ENCODE results near the gene KAT2A. TPM values are rescaled to one million over a fixed set of nuclear protein-coding genes. Genes with fewer than 3 reads are reported as not detected.

KAT2A gene
- polyA plus RNA-seq, 1 donor (not counting 4 experiments of a cell fraction or from before 2014, with no cell fraction given), result 28.2 TPM

GRCh38 chr17:42155614-42156045 is 34.5 kb upstream of the KAT2A start:
- Histone ChIP-seq H3K9me1 (ENCODE audit: control insufficient read depth, extremely low read depth, insufficient read depth, low read length) (no peaks in the 10 kb centered on the region), H3K4me1 (ENCODE audit: control insufficient read depth, extremely low read depth, insufficient read depth, low read length) (peaks cover 17% of the 10 kb centered on the region), H2AFZ (ENCODE audit: control insufficient read depth, low read length) (peak overlapping the region; percentile 63), H3K4me2 (ENCODE audit: control insufficient read depth, extremely low read depth, insufficient read depth, low read depth, low read length) (peak overlapping the region; percentile 58), H3K4me3 (ENCODE audit: control insufficient read depth in 2 of 3, extremely low read depth in 1 of 3, insufficient read depth in 2 of 3, low read depth in 1 of 3, low read length in 3 of 3) (peak overlapping the region; percentile 51 to 81 (median 61)), H3K27ac (ENCODE audit: control insufficient read depth, insufficient read depth, low read length) (no peak overlapping the region), H3K9me3 (ENCODE audit: control insufficient read depth, low read depth, low read length) (no peaks in the 10 kb centered on the region), H3K9ac (ENCODE audit: control insufficient read depth, extremely low read depth, insufficient read depth, low read length) (peak overlapping the region; percentile 58), H3K36me3 (ENCODE audit: control insufficient read depth in 2 of 2, extremely low read depth in 1 of 2, insufficient read depth in 2 of 2, low read length in 2 of 2) (peaks cover 4 to 7% of the 10 kb centered on the region in 2 experiments), H3K79me2 (ENCODE audit: control insufficient read depth, insufficient read depth, low read length) (peaks cover 40% of the 10 kb centered on the region), H4K20me1 (ENCODE audit: control insufficient read depth, extremely low read depth, insufficient read depth, low read length) (no peaks in the 10 kb centered on the region), H3K27me3 (ENCODE audit: control insufficient read depth, extremely low read depth, insufficient read depth, low read length) (no peaks in the 10 kb centered on the region)
- dilution Hi-C loops (cut with MboI; ENCODE audit: extremely low pct_ligation_motif_present, low sequenced_read_pairs), result no loop called here
- no peak for DNase-seq (ENCODE audit: low read depth, low spot score)
- FAIRE-seq, result no peak
- TF ChIP-seq CTCF (optimal IDR thresholded peaks at IDR 0.05 in 1 of 3, IDR thresholded peaks at IDR 0.05 in 1 of 3, conservative IDR thresholded peaks at IDR 0.05 in 1 of 3; ENCODE audit: extremely low read depth in 1 of 3, insufficient read depth in 2 of 3, low read length in 3 of 3) (no peak), EZH2 (IDR thresholded peaks at IDR 0.05; ENCODE audit: low read length) (no peak)

DNA sequence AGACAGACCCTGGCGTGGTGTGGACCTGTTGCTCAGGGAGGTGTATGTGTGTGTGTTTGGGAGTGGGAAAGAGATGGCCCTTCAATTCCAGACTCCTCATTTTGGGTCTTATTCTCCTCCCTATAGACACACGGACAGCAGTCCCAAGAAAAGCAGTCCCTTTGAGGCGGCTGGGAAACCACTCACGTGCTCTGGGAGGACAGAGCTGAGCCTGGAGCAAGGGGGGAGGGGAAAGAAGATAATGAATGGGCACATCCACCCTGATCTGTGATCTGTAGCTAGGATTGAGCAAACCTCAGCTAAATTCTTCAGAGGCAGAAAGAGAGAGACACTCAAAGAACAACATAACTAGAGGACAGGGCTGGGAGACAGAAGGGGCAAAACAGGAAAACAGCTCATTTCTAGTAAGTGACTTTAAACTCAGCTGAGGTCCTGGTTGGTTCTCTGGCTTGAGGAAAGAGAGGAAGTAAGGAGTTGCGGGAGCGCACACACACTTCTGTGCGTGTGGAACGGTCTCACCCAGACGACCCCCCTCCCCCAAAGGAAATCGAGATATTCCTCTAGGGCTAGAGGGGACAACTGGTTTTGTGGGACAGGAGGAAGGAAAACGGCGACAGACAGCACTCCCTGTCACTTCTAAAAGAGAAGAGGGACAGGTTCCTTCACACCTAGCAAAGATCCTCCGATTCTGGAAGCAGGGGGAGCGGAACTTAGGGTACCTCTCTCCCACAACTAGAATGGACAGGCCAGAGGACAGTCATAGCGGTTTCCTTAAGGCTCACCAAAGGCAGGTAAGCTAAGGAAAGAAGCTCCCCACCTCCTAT is 33.0 kb upstream of the KAT2A start:
- dilution Hi-C loops (cut with MboI; ENCODE audit: extremely low pct_ligation_motif_present, low sequenced_read_pairs), result no loop called here
- Histone ChIP-seq H3K4me3 (ENCODE audit: control insufficient read depth in 2 of 3, extremely low read depth in 1 of 3, insufficient read depth in 2 of 3, low read depth in 1 of 3, low read length in 3 of 3) (peak overlapping the region; percentile 81 to 99 (median 99)), H3K4me1 (ENCODE audit: control insufficient read depth, extremely low read depth, insufficient read depth, low read length) (peaks cover 17% of the 10 kb centered on the region), H4K20me1 (ENCODE audit: control insufficient read depth, extremely low read depth, insufficient read depth, low read length) (peaks cover 3% of the 10 kb centered on the region), H3K27me3 (ENCODE audit: control insufficient read depth, extremely low read depth, insufficient read depth, low read length) (no peaks in the 10 kb centered on the region), H3K4me2 (ENCODE audit: control insufficient read depth, extremely low read depth, insufficient read depth, low read depth, low read length) (peak overlapping the region; percentile 99), H3K36me3 (ENCODE audit: control insufficient read depth in 2 of 2, extremely low read depth in 1 of 2, insufficient read depth in 2 of 2, low read length in 2 of 2) (peaks cover 8% of the 10 kb centered on the region in 2 experiments), H2AFZ (ENCODE audit: control insufficient read depth, low read length) (peak overlapping the region; percentile 53), H3K9ac (ENCODE audit: control insufficient read depth, extremely low read depth, insufficient read depth, low read length) (peak overlapping the region; percentile 98), H3K27ac (ENCODE audit: control insufficient read depth, insufficient read depth, low read length) (peak overlapping the region; percentile 86), H3K9me3 (ENCODE audit: control insufficient read depth, low read depth, low read length) (no peaks in the 10 kb centered on the region), H3K9me1 (ENCODE audit: control insufficient read depth, extremely low read depth, insufficient read depth, low read length) (no peaks in the 10 kb centered on the region), H3K79me2 (ENCODE audit: control insufficient read depth, insufficient read depth, low read length) (peaks cover 53% of the 10 kb centered on the region)
- TF ChIP-seq CTCF (optimal IDR thresholded peaks at IDR 0.05 in 1 of 3, IDR thresholded peaks at IDR 0.05 in 1 of 3, conservative IDR thresholded peaks at IDR 0.05 in 1 of 3; ENCODE audit: extremely low read depth in 1 of 3, insufficient read depth in 2 of 3, low read length in 3 of 3) (no peak), EZH2 (IDR thresholded peaks at IDR 0.05; ENCODE audit: low read length) (no peak)
- DNase-seq (ENCODE audit: low read depth, low spot score) (no peak), FAIRE-seq (peak; percentile 59)

All from keratinocyte (primary cell).